ENCODE results near the gene PDC. TPM values are rescaled to one million over a fixed set of nuclear protein-coding genes. Genes with fewer than 3 reads are reported as not detected.
"Not testable (repeated sequence)": the region's sequence is repeated elsewhere in the genome, so short reads cannot be mapped to it uniquely, and the experiment has no call there.

PDC gene
- total RNA-seq, 1 experiment from 2014 or later, result not detected

- Histone ChIP-seq H3K27ac (no peak overlapping the region), H3K27me3 (no peaks in the 10 kb centered on the region), H3K4me1 (no peaks in the 10 kb centered on the region), H3K36me3 (no peaks in the 10 kb centered on the region), H3K9me3 (replicated peaks) (no peaks in the 10 kb centered on the region), H3K4me3 (no peak overlapping the region)
- peak; percentile 41 to 76 for DNase-seq
These were observed 21.8 kb upstream of the PDC start for GRCh38 chr1:186482661-186483255.

GRCh38 chr1:186481303-186481888 lies 20.5 kb upstream of the PDC start:
- Histone ChIP-seq H3K27ac (no peak overlapping the region), H3K4me1 (no peaks in the 10 kb centered on the region), H3K4me3 (no peak overlapping the region), H3K9me3 (replicated peaks) (no peaks in the 10 kb centered on the region), H3K27me3 (no peaks in the 10 kb centered on the region), H3K36me3 (no peaks in the 10 kb centered on the region)
- DNase-seq, result no peak

DNA sequence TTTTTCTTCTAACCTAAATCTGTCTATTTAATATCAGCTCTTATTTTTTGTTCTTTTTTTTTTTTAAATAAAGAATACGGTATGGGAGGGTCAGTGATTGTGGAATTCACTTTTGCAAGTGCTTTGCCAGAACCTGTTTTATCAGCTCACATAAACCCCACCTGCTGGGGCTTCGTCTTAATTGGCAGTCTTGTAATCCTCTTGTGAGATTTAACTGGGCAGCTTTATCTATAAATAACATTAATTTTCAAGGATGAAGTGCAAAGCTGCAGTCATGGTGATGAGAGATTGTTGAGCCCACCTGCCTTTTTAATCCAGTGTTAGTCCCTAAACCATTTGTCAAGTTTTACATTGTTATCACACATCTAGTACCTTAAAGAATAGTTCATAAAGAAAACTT lies 18.2 kb upstream of the PDC start:
- no peak overlapping the region for H3K27ac ChIP-seq
- H3K9me3 ChIP-seq (replicated peaks), result no peaks in the 10 kb centered on the region
- no peaks in the 10 kb centered on the region for H3K36me3 ChIP-seq
- H3K27me3 ChIP-seq, result no peaks in the 10 kb centered on the region
- DNase-seq, result no peak
- H3K4me1 ChIP-seq, result no peaks in the 10 kb centered on the region
- no peak overlapping the region for H3K4me3 ChIP-seq

- Histone ChIP-seq H3K4me1 (no peaks in the 10 kb centered on the region), H3K27ac (no peak overlapping the region), H3K4me3 (no peak overlapping the region), H3K27me3 (no peaks in the 10 kb centered on the region; the same call in 1 of the 2 replicates), H3K9me3 (replicated peaks) (no peaks in the 10 kb centered on the region), H3K36me3 (no peaks in the 10 kb centered on the region)
- no peak for DNase-seq
These were observed 15.5 kb upstream of the PDC start for GRCh38 chr1:186476264-186477040.

DNA sequence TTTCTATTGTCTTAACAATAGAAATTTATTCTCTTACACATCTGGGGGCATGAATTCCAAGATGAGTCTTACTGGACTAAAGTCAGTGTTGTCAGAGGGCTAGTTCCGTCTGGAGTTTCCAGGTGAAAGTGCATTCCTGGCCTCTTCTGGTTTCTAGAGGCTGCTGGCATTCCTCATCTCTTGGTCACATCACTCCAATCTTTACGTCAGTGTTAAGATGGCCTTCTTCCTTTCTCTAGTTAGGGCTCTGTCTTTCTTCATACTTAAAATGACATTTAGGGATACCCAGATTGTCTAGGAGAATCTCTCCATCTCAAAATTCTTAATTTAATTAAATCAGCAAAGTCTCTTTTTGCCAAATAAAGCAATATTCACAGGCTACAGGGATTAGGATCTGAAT lies 13.3 kb upstream of the PDC start:
- Histone ChIP-seq H3K27me3 (no peaks in the 10 kb centered on the region; the same call in 1 of the 2 replicates), H3K4me3 (no peak overlapping the region), H3K27ac (no peak overlapping the region), H3K4me1 (no peaks in the 10 kb centered on the region), H3K36me3 (no peaks in the 10 kb centered on the region), H3K9me3 (replicated peaks) (no peaks in the 10 kb centered on the region)
- no peak for DNase-seq

DNA sequence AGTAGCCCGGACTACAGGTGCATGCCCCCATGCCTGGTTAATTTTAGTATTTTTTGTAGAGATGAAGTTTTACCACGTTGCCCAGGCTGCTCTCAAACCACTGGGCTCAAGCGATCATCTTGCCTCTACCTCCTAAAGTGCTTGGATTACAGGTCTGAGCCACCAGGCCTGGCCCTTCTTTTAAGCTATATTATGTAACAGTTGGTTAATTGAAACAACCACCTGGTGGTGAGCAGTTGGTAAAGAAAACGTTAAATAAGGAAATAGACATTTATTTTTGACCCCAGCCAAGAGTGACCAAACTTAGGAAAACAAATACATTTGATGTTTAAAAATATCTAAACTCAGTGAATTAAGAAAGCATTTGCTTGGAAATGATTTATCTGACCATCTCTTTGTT lies 12.1 kb upstream of the PDC start:
- no peak for DNase-seq
- Histone ChIP-seq H3K4me3 (no peak overlapping the region), H3K27me3 (no peaks in the 10 kb centered on the region; the same call in 1 of the 2 replicates), H3K27ac (no peak overlapping the region), H3K4me1 (no peaks in the 10 kb centered on the region), H3K36me3 (no peaks in the 10 kb centered on the region), H3K9me3 (replicated peaks) (no peaks in the 10 kb centered on the region)

- H3K27me3 ChIP-seq, result no peaks in the 10 kb centered on the region
- H3K36me3 ChIP-seq, result no peaks in the 10 kb centered on the region
- no peak for DNase-seq
- H3K9me3 ChIP-seq (replicated peaks), result no peaks in the 10 kb centered on the region
- H3K4me3 ChIP-seq, result no peak overlapping the region
- no peak overlapping the region for H3K27ac ChIP-seq
- no peaks in the 10 kb centered on the region for H3K4me1 ChIP-seq
These were observed 5.0 kb upstream of the PDC start for GRCh38 chr1:186465946-186466345.

DNA sequence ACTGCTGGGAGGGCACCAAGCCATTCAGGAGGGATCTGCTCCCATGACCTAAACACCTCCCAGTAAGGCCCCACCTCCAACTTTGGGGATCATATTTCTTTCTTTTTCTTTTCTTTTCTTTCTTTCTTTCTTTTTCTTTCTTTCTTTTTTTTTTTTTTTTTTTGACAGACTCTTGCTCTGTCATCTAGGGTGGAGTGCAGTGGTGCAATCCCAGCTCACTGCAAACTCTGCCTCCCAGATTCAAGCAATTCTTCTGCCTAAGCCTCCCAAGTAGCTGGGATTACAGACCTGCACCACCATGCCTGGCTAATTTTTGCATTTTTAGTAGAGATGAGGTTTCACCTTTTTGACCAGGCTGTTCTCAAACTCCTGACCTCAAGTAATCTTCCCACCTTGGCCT lies 4.6 kb upstream of the PDC start:
- H3K4me3 ChIP-seq; H3K27ac ChIP-seq; DNase-seq; H3K9me3 ChIP-seq (replicated peaks); H3K4me1 ChIP-seq; H3K27me3 ChIP-seq; H3K36me3 ChIP-seq: not testable (repeated sequence)

GRCh38 chr1:186463926-186464325 lies 3.0 kb upstream of the PDC start:
- Histone ChIP-seq H3K36me3 (no peaks in the 10 kb centered on the region), H3K4me1 (no peaks in the 10 kb centered on the region), H3K4me3 (no peak overlapping the region), H3K27ac (no peak overlapping the region), H3K27me3 (no peaks in the 10 kb centered on the region), H3K9me3 (replicated peaks) (no peaks in the 10 kb centered on the region)
- no peak for DNase-seq

DNA sequence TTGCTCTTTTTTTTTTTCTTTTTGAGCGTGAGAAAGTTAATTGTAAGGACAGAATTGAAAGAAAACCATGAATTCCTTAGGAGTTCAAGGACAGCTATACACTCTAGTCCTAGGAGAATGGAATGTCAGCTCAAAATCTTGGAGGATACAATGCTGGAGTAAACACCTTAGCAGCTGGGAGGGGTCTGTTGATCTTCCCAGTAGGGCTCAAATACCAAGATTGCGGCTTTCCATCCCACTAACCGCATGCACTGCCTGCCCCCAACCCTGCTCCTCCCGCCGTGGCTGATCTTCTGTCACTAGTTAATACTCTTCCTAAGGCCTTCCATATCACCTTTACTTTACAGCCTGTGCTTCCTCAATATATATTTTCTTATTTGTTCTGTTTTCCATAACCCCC lies 2.6 kb upstream of the PDC start:
- H3K27me3 ChIP-seq, result no peaks in the 10 kb centered on the region
- no peaks in the 10 kb centered on the region for H3K4me1 ChIP-seq
- no peaks in the 10 kb centered on the region for H3K36me3 ChIP-seq
- DNase-seq, result no peak
- H3K27ac ChIP-seq, result no peak overlapping the region
- H3K4me3 ChIP-seq, result no peak overlapping the region
- no peaks in the 10 kb centered on the region for H3K9me3 ChIP-seq (replicated peaks)

GRCh38 chr1:186459161-186459560 lies 1.8 kb downstream of the PDC start:
- H3K36me3 ChIP-seq; H3K27ac ChIP-seq; DNase-seq; H3K4me1 ChIP-seq; H3K9me3 ChIP-seq (replicated peaks); H3K27me3 ChIP-seq; H3K4me3 ChIP-seq: not testable (repeated sequence)

DNA sequence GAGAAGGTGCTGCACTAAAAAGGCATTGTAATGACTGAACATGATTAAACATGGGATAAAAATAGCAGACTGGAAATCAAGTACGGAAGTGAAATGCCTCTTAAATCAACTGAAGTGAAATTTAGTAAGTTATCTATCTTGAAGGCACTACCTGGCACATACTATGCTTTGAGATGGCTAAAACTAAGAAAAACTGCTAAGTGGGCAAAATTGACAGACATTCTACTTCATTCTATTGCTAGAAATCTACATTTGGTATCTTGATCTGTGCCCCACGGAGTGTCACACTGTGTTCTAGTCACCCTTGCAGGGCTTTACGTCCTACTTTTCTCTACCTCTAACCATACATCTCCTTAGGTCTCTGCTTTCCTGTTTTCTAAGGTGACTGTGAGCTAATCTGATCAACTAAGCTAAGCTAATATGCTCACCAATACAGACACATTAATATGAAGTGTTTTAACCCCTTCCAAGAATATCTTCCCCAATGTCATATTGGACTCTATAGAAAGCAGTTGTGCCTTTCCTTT lies 4.1 kb downstream of the PDC start:
- Histone ChIP-seq H3K36me3 (no peaks in the 10 kb centered on the region), H3K4me1 (no peaks in the 10 kb centered on the region), H3K27ac (no peak overlapping the region), H3K4me3 (no peak overlapping the region), H3K9me3 (replicated peaks) (no peaks in the 10 kb centered on the region), H3K27me3 (no peaks in the 10 kb centered on the region)
- no peak for DNase-seq

GRCh38 chr1:186454981-186455380 lies 5.9 kb downstream of the PDC start:
- H3K9me3 ChIP-seq (replicated peaks), result no peaks in the 10 kb centered on the region

DNA sequence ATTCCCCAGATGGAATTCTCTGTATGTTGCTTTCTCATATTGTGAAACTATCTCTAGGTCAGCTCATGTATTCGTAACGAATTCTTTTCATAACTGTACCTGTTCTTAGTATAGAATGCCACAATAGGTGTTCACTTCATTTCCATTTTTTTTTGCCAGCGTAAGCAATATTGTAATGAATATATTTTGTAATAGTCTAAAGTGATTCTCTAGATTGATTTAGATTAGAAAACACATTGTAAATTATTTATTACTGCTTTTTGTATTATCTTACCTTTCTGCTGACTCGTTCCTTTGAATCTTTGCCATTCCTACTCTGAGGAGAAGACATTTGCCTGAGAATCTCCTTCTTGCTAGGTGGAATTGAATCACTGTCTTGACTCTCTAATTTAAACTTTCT lies 14.8 kb downstream of the PDC start:
- Histone ChIP-seq H3K27ac (no peak overlapping the region), H3K36me3 (no peaks in the 10 kb centered on the region), H3K9me3 (replicated peaks) (no peaks in the 10 kb centered on the region), H3K4me3 (no peak overlapping the region), H3K27me3 (no peaks in the 10 kb centered on the region), H3K4me1 (no peaks in the 10 kb centered on the region)
- DNase-seq, result no peak

More at GRCh38 chr1:186454981-186455380, 5.9 kb downstream of the PDC start:
- H3K27me3 ChIP-seq, result no peaks in the 10 kb centered on the region
- H3K4me1 ChIP-seq, result no peaks in the 10 kb centered on the region
- H3K27ac ChIP-seq, result no peak overlapping the region
- DNase-seq, result no peak
- no peak overlapping the region for H3K4me3 ChIP-seq
- H3K36me3 ChIP-seq, result no peaks in the 10 kb centered on the region

GRCh38 chr1:186443638-186444037 lies 17.3 kb downstream of the PDC start:
- Histone ChIP-seq H3K9me3 (replicated peaks) (no peaks in the 10 kb centered on the region), H3K4me1 (no peaks in the 10 kb centered on the region), H3K27ac (no peak overlapping the region), H3K36me3 (no peaks in the 10 kb centered on the region), H3K27me3 (no peaks in the 10 kb centered on the region), H3K4me3 (no peak overlapping the region)
- no peak for DNase-seq
